ENCODE results near the gene ABTB1.

- no peak for TF ChIP-seq ZNF274 (IDR thresholded peaks at IDR 0.05; ENCODE audit: low read depth, low read length)
- TF ChIP-seq SUZ12 (IDR thresholded peaks at IDR 0.05; ENCODE audit: extremely low read depth, insufficient read depth, insufficient read length) = no peak
- TF ChIP-seq YY1 (IDR thresholded peaks at IDR 0.05; ENCODE audit: insufficient read depth, insufficient read length) = no peak
Observed at GRCh38 chr3:127698691-127699415, 26.1 kb downstream of the ABTB1 start.
